IPS-18a (cell line): Measurements from ENCODE around the gene KCTD14.
"Not testable (repeated sequence)": the region's sequence is repeated elsewhere in the genome, so short reads cannot be mapped to it uniquely, and the experiment has no call there.

Source experiments
- H3K27ac ChIP-seq: one replicate; pipeline ENCODE4 v1.5.1; 2013; ENCODE audit warnings: low read length
- H3K27me3 ChIP-seq: one replicate; pipeline ENCODE4 v1.6.1; 2013; ENCODE audit warnings: mild to moderate bottlenecking, low read length; ENCODE audit not compliant: control insufficient read depth, insufficient read depth
- H3K36me3 ChIP-seq: one replicate; pipeline ENCODE4 v1.6.1; 2013; ENCODE audit warnings: low read depth, low read length; ENCODE audit not compliant: control insufficient read depth
- H3K4me1 ChIP-seq: one replicate; pipeline ENCODE4 v1.6.1; 2013; ENCODE audit warnings: low read depth, low read length; ENCODE audit not compliant: control insufficient read depth
- H3K4me3 ChIP-seq: one replicate; pipeline ENCODE4 v1.5.1; 2013; ENCODE audit warnings: low read length
- H3K9ac ChIP-seq: one replicate; pipeline ENCODE4 v1.6.1; 2013; ENCODE audit warnings: mild to moderate bottlenecking, low read length, moderate library complexity
- H3K9me3 ChIP-seq: one replicate; pipeline ENCODE4 v1.6.1; 2013; ENCODE audit warnings: low read depth, low read length; ENCODE audit not compliant: control insufficient read depth

Gene KCTD14

GRCh38 chr11:78044706-78045105 is 21.6 kb upstream of the KCTD14 start:
- H3K4me1 ChIP-seq, result no peaks in the 10 kb centered on the region
- H3K9me3 ChIP-seq, result no peaks in the 10 kb centered on the region
- no peak overlapping the region for H3K9ac ChIP-seq
- no peaks in the 10 kb centered on the region for H3K36me3 ChIP-seq
- no peak overlapping the region for H3K4me3 ChIP-seq
- no peak overlapping the region for H3K27ac ChIP-seq
- peaks cover 9% of the 10 kb centered on the region for H3K27me3 ChIP-seq

- H3K27ac ChIP-seq, result no peak overlapping the region
- H3K4me3 ChIP-seq, result no peak overlapping the region
- H3K4me1 ChIP-seq, result no peaks in the 10 kb centered on the region
- H3K9ac ChIP-seq, result no peak overlapping the region
- H3K36me3 ChIP-seq, result no peaks in the 10 kb centered on the region
- peaks cover 9% of the 10 kb centered on the region for H3K27me3 ChIP-seq
- no peaks in the 10 kb centered on the region for H3K9me3 ChIP-seq
Measured at GRCh38 chr11:78041843-78042440, 18.9 kb upstream of the KCTD14 start.

GRCh38 chr11:78041380-78041719 is 18.3 kb upstream of the KCTD14 start:
- not testable (repeated sequence) for H3K27ac ChIP-seq, H3K4me3 ChIP-seq, H3K9me3 ChIP-seq, H3K4me1 ChIP-seq, H3K9ac ChIP-seq, H3K36me3 ChIP-seq, H3K27me3 ChIP-seq

GRCh38 chr11:78040691-78041379 is 17.8 kb upstream of the KCTD14 start:
- H3K27ac ChIP-seq, result no peak overlapping the region
- no peaks in the 10 kb centered on the region for H3K9me3 ChIP-seq
- peaks cover 6% of the 10 kb centered on the region for H3K27me3 ChIP-seq
- no peak overlapping the region for H3K9ac ChIP-seq
- H3K36me3 ChIP-seq, result no peaks in the 10 kb centered on the region
- no peak overlapping the region for H3K4me3 ChIP-seq
- no peaks in the 10 kb centered on the region for H3K4me1 ChIP-seq

- H3K4me3 ChIP-seq, result no peak overlapping the region
- H3K9ac ChIP-seq, result no peak overlapping the region
Measured at GRCh38 chr11:78039919-78040671, 17.0 kb upstream of the KCTD14 start.

GRCh38 chr11:78039391-78039918 is 16.4 kb upstream of the KCTD14 start:
- H3K9ac ChIP-seq, result no peak overlapping the region
- H3K27ac ChIP-seq, result no peak overlapping the region

More at GRCh38 chr11:78039919-78040671, 17.0 kb upstream of the KCTD14 start:
- Histone ChIP-seq H3K9me3 (no peaks in the 10 kb centered on the region), H3K36me3 (no peaks in the 10 kb centered on the region), H3K27me3 (no peaks in the 10 kb centered on the region), H3K4me1 (no peaks in the 10 kb centered on the region), H3K27ac (no peak overlapping the region)

GRCh38 chr11:78038697-78039313 is 15.7 kb upstream of the KCTD14 start:
- H3K4me3 ChIP-seq, result no peak overlapping the region
- H3K36me3 ChIP-seq, result no peaks in the 10 kb centered on the region
- H3K9ac ChIP-seq, result no peak overlapping the region
- no peak overlapping the region for H3K27ac ChIP-seq
- no peaks in the 10 kb centered on the region for H3K9me3 ChIP-seq
- H3K27me3 ChIP-seq, result no peaks in the 10 kb centered on the region
- H3K4me1 ChIP-seq, result no peaks in the 10 kb centered on the region

More at GRCh38 chr11:78039391-78039918, 16.4 kb upstream of the KCTD14 start:
- Histone ChIP-seq H3K4me1 (no peaks in the 10 kb centered on the region), H3K9me3 (no peaks in the 10 kb centered on the region), H3K27me3 (no peaks in the 10 kb centered on the region), H3K4me3 (no peak overlapping the region), H3K36me3 (no peaks in the 10 kb centered on the region)

GRCh38 chr11:78037825-78038620 is 14.9 kb upstream of the KCTD14 start:
- Histone ChIP-seq H3K27me3 (no peaks in the 10 kb centered on the region), H3K9me3 (no peaks in the 10 kb centered on the region), H3K9ac (no peak overlapping the region), H3K27ac (no peak overlapping the region), H3K4me1 (no peaks in the 10 kb centered on the region), H3K4me3 (no peak overlapping the region), H3K36me3 (no peaks in the 10 kb centered on the region)

GRCh38 chr11:78037056-78037455 is 14.0 kb upstream of the KCTD14 start:
- Histone ChIP-seq H3K9me3 (no peaks in the 10 kb centered on the region), H3K4me1 (no peaks in the 10 kb centered on the region), H3K27ac (no peak overlapping the region), H3K36me3 (no peaks in the 10 kb centered on the region), H3K27me3 (no peaks in the 10 kb centered on the region), H3K9ac (no peak overlapping the region), H3K4me3 (no peak overlapping the region)

- Histone ChIP-seq H3K9me3 (no peaks in the 10 kb centered on the region), H3K9ac (no peak overlapping the region), H3K4me3 (no peak overlapping the region), H3K4me1 (no peaks in the 10 kb centered on the region), H3K36me3 (no peaks in the 10 kb centered on the region), H3K27me3 (no peaks in the 10 kb centered on the region), H3K27ac (no peak overlapping the region)
Measured at GRCh38 chr11:78036313-78036712, 13.2 kb upstream of the KCTD14 start.

GRCh38 chr11:78034623-78035022 is 11.5 kb upstream of the KCTD14 start:
- no peaks in the 10 kb centered on the region for H3K4me1 ChIP-seq
- H3K27me3 ChIP-seq, result no peaks in the 10 kb centered on the region
- H3K9ac ChIP-seq, result no peak overlapping the region

More at GRCh38 chr11:78034623-78035022, 11.5 kb upstream of the KCTD14 start:
- H3K27ac ChIP-seq, result no peak overlapping the region
- no peak overlapping the region for H3K4me3 ChIP-seq
- H3K9me3 ChIP-seq, result no peaks in the 10 kb centered on the region
- no peaks in the 10 kb centered on the region for H3K36me3 ChIP-seq
